ACC112 (cell line): ENCODE data around the gene HCN3.
A peak's percentile ranks its signal among the peaks of the same experiment; 100 is the strongest.
"Not testable (repeated sequence)": the region's sequence is repeated elsewhere in the genome, so short reads cannot be mapped to it uniquely, and the experiment has no call there.

Experiments
- H2AFZ ChIP-seq: fragments of 200-600 bp; sonication (generic); one replicate; pipeline ENCODE4 v1.6.0; 2017; ENCODE audit warnings: antibody characterized with exemption, low read length; ENCODE audit not compliant: unreplicated experiment
- H3K27ac ChIP-seq: fragments of 200-600 bp; sonication (generic); 2 replicates; pipeline ENCODE4 v1.5.1; 2014; ENCODE audit warnings: low read depth, mild to moderate bottlenecking, antibody characterized with exemption, low read length, moderate library complexity
- H3K27me3 ChIP-seq: fragments of 200-600 bp; sonication (generic); 2 replicates; pipeline ENCODE4 v1.6.1; 2014; ENCODE audit warnings: mild to moderate bottlenecking, antibody characterized with exemption, low read length, moderate library complexity, mixed read lengths; ENCODE audit not compliant: insufficient read depth
- H3K36me3 ChIP-seq: fragments of 200-600 bp; sonication (generic); 2 replicates; pipeline ENCODE4 v1.6.1; 2016; ENCODE audit warnings: mild to moderate bottlenecking, antibody characterized with exemption, low read length, moderate library complexity, mixed read lengths; ENCODE audit not compliant: insufficient read depth
- H3K4me1 ChIP-seq: fragments of 200-600 bp; sonication (generic); one replicate; pipeline ENCODE4 v1.6.1; 2016; ENCODE audit warnings: low read length, mixed read lengths; ENCODE audit not compliant: insufficient read depth, unreplicated experiment, control insufficient read depth
- H3K4me3 ChIP-seq: fragments of 200-600 bp; sonication (generic); 2 replicates; pipeline ENCODE4 v1.5.1; 2014; ENCODE audit warnings: mild to moderate bottlenecking, low read depth, low read length
- H3K79me2 ChIP-seq: fragments of 200-600 bp; sonication (generic); one replicate; pipeline ENCODE4 v1.6.0; 2016; ENCODE audit warnings: low read length; ENCODE audit not compliant: control insufficient read depth, unreplicated experiment, insufficient read depth

HCN3 gene

GRCh38 chr1:155324037-155324716 is 46.9 kb downstream of the HCN3 start:
- H3K4me1 ChIP-seq, result peaks cover 29% of the 10 kb centered on the region
- no peaks in the 10 kb centered on the region for H3K27me3 ChIP-seq
- H3K36me3 ChIP-seq, result peaks cover 13% of the 10 kb centered on the region; the same call in 1 of the 2 replicates
- peak overlapping the region; percentile 89 for H3K27ac ChIP-seq
- H3K79me2 ChIP-seq, result peaks cover 41% of the 10 kb centered on the region
- H3K4me3 ChIP-seq, result peak overlapping the region; percentile 81
- peak overlapping the region; percentile 50 for H2AFZ ChIP-seq

- Histone ChIP-seq H2AFZ (peak overlapping the region; percentile 50), H3K36me3 (peaks cover 7% of the 10 kb centered on the region; the same call in 1 of the 2 replicates), H3K79me2 (peaks cover 41% of the 10 kb centered on the region), H3K27me3 (no peaks in the 10 kb centered on the region), H3K4me1 (peaks cover 29% of the 10 kb centered on the region), H3K4me3 (peak overlapping the region; percentile 81), H3K27ac (peak overlapping the region; percentile 7; the same call in 1 of the 2 replicates)
These were observed 47.7 kb downstream of the HCN3 start for GRCh38 chr1:155324717-155325602.

- H3K36me3 ChIP-seq, result 0 out of 2 replicates have a peak, but pooled peaks cover 7% of the 10 kb centered on the region
- H3K4me1 ChIP-seq, result peaks cover 23% of the 10 kb centered on the region
- H3K27ac ChIP-seq, result no peak overlapping the region
- no peak overlapping the region for H2AFZ ChIP-seq
- H3K4me3 ChIP-seq, result peak overlapping the region; percentile 81
- peaks cover 41% of the 10 kb centered on the region for H3K79me2 ChIP-seq
- H3K27me3 ChIP-seq, result no peaks in the 10 kb centered on the region
These were observed 48.3 kb downstream of the HCN3 start for GRCh38 chr1:155325603-155325893.

- Histone ChIP-seq H3K4me3 (peak overlapping the region; percentile 81), H3K36me3 (0 out of 2 replicates have a peak, but pooled peaks cover 7% of the 10 kb centered on the region), H3K79me2 (peaks cover 39% of the 10 kb centered on the region), H3K27ac (no peak overlapping the region), H3K4me1 (peaks cover 19% of the 10 kb centered on the region), H2AFZ (no peak overlapping the region), H3K27me3 (no peaks in the 10 kb centered on the region)
These were observed 48.8 kb downstream of the HCN3 start for GRCh38 chr1:155326020-155326526.

- no peaks in the 10 kb centered on the region for H3K27me3 ChIP-seq
- H3K27ac ChIP-seq, result no peak overlapping the region
- peaks cover 33% of the 10 kb centered on the region for H3K79me2 ChIP-seq
- H3K4me3 ChIP-seq, result no peak overlapping the region; the same call in 1 of the 2 replicates
- H3K4me1 ChIP-seq, result peaks cover 13% of the 10 kb centered on the region
- 0 out of 2 replicates have a peak, but pooled peaks cover 7% of the 10 kb centered on the region for H3K36me3 ChIP-seq
- H2AFZ ChIP-seq, result no peak overlapping the region
These were observed 49.4 kb downstream of the HCN3 start for GRCh38 chr1:155326631-155327037.

- no peaks in the 10 kb centered on the region for H3K27me3 ChIP-seq
- H3K79me2 ChIP-seq, result peaks cover 25% of the 10 kb centered on the region
- H3K4me3 ChIP-seq, result no peak overlapping the region
- H3K4me1 ChIP-seq, result peaks cover 4% of the 10 kb centered on the region
- H3K27ac ChIP-seq, result no peak overlapping the region
- no peak overlapping the region for H2AFZ ChIP-seq
- H3K36me3 ChIP-seq, result 0 out of 2 replicates have a peak, but pooled peaks cover 7% of the 10 kb centered on the region
These were observed 50.7 kb downstream of the HCN3 start for GRCh38 chr1:155327981-155328380.

GRCh38 chr1:155328856-155329255 is 51.6 kb downstream of the HCN3 start:
- H3K27me3 ChIP-seq, H3K4me1 ChIP-seq, H2AFZ ChIP-seq, H3K4me3 ChIP-seq, H3K27ac ChIP-seq, H3K36me3 ChIP-seq: not testable (repeated sequence)
- H3K79me2 ChIP-seq, result peaks cover 25% of the 10 kb centered on the region

GRCh38 chr1:155329980-155330598 is 52.8 kb downstream of the HCN3 start:
- Histone ChIP-seq H3K4me1 (peaks cover 4% of the 10 kb centered on the region), H3K36me3 (0 out of 2 replicates have a peak, but pooled peaks cover 7% of the 10 kb centered on the region), H3K4me3 (no peak overlapping the region), H3K79me2 (peaks cover 18% of the 10 kb centered on the region), H3K27ac (no peak overlapping the region), H2AFZ (no peak overlapping the region), H3K27me3 (no peaks in the 10 kb centered on the region)

- Histone ChIP-seq H3K79me2 (no peaks in the 10 kb centered on the region), H3K36me3 (peaks cover 24% of the 10 kb centered on the region), H3K27me3 (no peaks in the 10 kb centered on the region), H3K4me1 (no peaks in the 10 kb centered on the region), H3K27ac (no peak overlapping the region), H2AFZ (no peak overlapping the region), H3K4me3 (no peak overlapping the region)
These were observed 57.7 kb downstream of the HCN3 start for GRCh38 chr1:155334962-155335361.
